Hematopoietic multipotent progenitor cell treated with erythropoietin and hydrocortisone succinate and interleukin-3 and kit ligand, for 15 days (in vitro differentiated cells): Measurements from ENCODE around the gene TRABD2B.

Experiments
- DNase-seq: peaks from one replicate; pipeline ENCODE4 v3.0.0-alpha.2; 2015; ENCODE audit warnings: low spot score

The TRABD2B gene

GRCh38 chr1:47908258-47908657 is 88.9 kb downstream of the TRABD2B start:
- no peak for DNase-seq

DNA sequence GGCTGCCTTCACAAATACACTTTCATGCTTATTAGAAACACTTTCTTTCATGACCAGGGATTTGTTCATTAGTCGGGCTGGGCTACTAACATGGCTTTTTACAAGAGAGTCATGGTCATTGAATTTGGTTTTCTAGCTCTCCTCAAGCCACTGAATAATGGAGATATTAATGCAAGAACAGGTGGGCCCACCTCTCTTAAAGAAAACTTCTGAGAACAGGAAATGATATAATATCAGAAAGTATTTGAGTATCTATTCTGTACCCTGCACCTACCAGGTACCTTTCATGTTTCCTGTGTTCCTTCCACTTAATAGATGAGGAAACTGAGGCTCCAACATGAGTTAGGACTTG is 90.0 kb downstream of the TRABD2B start:
- no peak for DNase-seq

DNA sequence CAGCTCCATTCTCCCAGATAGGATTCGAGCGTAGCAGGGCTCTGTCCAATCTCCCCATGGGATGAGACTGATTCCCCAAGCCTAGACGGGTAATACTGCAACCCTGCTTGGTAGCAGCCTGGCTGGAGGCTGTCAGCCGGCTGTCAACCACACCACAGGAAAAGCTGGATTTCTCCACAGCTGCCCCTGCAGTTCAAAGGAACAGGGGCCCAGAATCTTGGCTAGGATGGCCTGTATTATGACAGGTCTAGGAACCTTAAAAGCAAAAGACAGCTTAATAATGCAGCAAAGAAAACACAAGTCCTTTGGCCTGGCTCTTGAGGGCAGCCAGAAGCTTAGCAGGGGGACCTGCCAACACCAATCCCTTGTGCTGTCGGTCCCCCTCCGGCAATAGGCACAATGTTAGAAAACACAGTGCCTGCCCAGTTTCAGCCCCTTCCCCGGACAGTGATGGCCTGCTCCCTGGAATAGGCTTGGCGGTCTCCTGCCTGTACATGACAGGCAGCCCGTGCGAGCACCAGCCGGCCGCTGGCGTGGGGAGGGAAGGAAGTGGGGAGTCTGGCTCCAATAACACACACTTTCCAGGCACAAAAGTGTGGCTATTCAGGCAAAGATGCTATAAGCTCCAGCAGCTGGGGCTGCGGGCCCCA is 90.5 kb downstream of the TRABD2B start:
- DNase-seq: no peak

DNA sequence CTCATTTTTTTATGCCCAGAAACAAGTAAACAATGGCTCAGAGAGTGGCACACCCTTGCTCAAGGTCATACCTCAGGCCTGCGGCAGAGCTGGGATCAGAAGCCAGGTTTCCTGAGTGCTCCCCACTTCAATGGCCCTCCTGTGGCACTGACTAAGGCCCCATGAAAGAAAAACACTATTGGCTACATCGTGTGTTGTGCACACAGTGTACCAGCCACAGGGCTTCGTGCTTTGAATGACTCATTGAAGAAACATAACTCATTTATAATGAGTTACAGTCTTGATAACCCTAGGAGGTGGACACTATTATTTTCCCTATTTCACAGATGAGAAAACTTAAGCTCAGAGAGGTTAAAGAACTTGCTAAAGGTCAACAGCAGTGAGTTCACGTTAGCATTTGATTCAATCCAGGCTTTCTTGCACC is 91.2 kb downstream of the TRABD2B start:
- no peak for DNase-seq

GRCh38 chr1:47903723-47904122 is 93.5 kb downstream of the TRABD2B start:
- DNase-seq: no peak

- DNase-seq: no peak
Observed at GRCh38 chr1:47901001-47901575, 96.1 kb downstream of the TRABD2B start.

GRCh38 chr1:47898133-47898845 is 98.9 kb downstream of the TRABD2B start:
- DNase-seq: no peak

DNA sequence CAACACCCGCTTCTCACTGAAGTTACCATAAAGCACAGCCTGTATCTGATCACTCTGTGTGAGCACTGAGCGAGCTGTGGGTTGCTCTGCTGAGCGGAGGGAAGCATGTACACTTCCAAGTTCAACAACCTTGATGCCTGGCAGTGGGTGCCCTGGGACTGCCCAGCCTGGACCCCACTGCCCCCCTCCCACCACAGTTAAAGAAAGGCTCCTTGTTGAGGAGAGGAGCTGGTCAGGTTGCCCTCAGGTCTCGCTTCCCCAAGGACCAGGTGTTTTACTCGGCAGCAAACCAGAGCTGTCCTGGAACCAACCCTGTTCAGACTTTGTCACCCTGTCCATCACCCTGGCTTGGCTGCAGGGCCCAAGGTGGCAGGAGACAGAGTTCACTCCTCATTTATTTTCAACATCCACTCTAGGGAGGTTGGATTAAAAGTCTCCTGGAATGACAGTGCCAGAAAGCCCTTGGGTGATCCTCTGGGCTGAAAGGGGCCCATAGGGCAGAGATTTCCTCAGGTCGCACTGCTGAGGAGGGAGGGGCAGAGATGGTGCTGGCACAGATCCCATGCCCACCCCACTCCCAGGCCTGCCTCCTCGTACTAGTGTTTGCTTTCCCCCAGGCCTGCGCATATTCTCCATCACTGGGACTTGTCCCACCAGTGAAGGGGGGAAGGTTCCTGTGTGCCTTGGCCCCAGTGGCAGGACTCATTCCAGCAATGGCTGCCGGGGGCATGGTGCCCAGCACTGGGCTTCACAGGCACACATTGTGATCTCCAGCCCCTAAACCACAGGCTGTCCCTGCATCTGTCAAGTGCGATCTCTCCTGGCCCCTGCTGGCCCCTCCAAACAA is 101.7 kb downstream of the TRABD2B start:
- DNase-seq: no peak

DNA sequence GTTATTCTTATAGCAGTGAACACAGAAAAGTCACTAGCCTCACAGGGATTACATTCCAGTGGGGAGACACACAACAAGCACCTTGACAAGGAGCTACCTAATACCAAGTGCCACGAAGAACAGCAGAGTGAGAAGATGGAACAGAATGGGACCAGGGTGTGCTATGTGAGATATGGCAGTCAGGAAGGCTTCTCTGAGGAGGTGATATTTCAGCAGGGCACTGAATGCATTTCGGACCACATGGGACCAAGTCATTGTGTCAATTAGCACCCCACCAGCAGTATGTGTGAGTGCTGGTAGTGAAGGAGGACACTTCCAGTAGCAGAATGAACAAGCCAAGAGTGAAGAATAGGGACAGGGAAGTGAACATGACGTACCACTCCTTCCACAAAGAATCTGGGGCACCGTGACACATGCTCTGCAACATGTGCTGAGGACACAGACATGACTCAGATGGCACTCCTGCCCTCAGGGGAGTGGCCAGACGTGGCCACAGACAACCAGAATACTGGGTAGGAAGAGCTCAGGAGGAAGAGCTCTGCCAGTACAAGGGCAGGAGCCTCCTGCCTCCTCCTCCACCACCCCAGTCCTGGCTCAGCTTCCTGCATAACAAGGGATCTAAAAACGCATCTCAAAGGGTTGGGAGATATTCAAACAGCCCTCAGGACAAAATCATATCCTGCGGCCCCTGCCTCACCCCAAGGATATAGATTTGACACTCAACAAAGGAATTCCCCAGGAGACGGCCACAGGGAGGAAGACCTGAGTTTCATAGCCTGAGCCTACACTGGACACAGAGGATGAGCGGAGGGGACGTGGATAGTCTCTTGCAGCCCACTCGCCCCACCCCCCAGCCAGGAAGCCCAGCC is 102.5 kb downstream of the TRABD2B start:
- DNase-seq: no peak

- DNase-seq: no peak
Observed at GRCh38 chr1:47893412-47893811, 103.8 kb downstream of the TRABD2B start.

DNA sequence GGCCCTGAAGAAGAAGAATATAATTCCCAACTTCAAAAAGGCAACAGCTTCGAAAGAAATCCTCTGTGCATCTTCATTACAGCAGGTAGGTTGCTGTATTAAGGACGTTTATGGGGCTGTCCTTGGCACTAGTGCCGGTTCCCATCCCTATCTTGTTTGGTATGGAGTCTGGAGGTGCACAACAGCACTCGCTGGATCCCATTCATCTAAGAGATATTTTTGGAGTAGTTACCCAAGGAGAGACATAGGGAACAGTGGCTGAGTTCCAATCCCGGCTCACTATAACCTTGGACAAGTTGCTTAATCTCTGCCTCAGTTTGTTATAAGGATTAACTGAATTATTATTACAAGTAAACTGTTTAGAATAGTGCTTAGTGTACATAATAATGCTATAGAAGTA is 106.4 kb downstream of the TRABD2B start:
- no peak for DNase-seq

DNA sequence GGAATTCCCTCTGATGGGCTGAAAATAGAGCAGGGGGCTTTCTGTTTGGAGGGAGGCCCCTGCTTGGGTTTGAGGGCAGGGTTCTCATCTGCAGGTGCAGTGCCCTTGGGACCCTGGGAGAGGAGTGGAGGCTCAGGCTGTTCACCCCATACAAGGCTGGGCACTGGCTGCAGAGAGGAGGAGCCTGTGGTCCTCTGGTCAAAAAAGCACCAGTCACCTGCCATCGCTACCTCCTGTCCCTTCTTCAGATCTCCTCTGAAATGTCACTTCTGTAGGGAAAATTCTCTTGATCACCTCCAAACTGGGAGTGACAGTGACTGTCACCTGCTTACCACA is 108.9 kb downstream of the TRABD2B start:
- DNase-seq: no peak

DNA sequence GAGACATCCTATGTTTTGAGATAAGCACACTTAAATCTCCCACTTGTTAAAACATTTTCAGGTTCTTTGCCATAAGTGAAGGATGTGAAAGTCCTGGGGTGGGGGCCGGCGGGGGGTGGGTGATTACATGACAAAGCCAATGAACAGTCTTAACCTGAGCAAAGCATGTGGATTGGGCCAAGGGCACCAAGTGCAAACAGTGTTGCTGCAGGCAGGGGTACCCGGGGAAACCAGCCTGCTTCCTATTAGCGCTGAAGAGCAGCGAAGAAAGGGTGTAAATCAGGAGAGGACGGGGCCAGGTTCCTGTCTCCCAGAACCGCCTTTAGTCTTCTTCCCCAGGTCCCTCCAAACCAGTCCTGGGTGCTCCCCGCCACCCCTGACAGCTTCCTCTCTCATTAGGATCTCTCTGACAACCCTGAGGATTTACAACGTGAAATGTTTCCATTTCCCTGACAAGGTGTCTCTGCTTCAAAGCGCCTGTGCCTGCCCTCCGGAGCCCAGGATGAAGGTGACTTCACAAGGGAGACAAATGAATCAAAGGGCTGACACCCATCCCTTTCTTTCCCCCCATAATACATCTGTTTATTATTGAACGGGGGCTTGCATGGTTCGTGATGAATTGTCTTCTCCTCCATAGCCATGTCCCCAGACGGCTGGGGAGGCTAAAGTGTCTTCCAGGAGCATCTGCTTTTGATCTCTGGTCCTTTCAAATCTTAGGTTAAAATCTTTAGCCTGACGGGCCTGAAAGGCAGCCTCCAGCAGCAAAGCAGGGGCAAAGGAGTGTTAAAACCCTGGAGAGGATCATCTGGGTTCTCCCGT is 109.5 kb downstream of the TRABD2B start:
- DNase-seq: no peak

GRCh38 chr1:47887060-47887459 is 110.1 kb downstream of the TRABD2B start:
- no peak for DNase-seq

DNA sequence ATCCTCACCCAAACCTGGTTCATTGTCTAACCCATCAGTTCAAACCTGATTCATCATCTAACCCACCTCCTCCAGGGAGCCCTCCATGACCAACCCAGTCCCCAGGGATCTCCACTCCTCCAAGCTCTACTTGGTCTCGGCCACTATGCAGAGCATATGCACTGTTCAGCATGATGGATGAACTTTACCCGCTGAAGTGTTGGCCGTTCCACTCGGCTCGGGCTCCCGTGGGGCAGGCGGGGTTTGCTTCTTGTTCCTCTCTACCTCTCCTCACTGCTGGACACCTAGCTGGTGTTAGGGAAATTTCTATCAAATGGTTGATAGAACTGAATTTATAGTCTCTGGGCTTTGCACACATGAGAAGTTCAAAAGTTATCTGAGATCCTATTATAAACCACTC is 111.0 kb downstream of the TRABD2B start:
- DNase-seq: no peak

GRCh38 chr1:47885062-47885830 is 111.9 kb downstream of the TRABD2B start:
- DNase-seq: no peak

GRCh38 chr1:47883963-47884362 is 113.2 kb downstream of the TRABD2B start:
- no peak for DNase-seq

DNA sequence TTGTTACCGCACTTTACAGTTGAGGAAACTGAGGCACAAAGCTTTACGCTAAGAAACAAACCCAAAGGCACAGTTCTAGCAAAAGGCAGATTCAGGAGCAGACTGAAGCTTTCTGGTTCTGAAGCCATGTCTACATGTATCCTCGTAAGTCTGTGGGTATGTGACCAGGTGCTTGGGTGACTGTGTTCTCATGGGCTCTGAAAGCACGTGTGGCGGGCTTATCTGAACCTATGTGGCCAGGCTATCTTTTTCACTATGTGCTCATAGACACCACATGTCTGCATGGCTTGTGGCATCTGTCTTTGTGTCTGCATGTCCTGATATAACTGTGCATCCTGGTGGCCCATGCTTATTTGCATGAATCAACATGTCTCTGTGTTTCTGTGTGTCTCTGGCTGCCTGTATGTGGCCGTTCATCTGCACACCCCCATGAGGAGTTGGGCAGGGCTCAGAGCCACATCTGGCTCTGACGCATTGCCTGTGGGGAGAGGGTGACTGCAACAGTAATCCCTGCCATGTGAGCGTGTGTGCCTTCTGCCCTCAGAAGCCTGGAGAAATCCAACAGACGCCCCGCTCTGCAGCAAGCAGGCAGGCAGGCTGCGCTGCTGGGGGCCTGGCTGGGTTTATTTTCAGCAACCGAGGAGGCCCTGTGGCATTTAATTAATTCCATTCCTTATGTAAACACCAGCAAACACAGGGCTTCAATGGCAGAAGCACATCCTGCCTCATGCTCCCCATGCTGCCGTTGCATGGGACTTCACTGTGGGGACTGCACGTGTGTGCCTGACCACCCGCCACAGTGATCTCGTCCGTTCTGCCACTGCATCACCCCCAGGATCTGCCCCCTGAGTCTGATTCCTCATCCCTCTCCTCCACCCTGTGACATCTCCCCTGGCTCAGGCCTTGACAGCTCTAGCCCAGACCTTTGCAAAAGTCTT is 115.4 kb downstream of the TRABD2B start:
- DNase-seq: no peak

- no peak for DNase-seq
Observed at GRCh38 chr1:47876587-47876963, 120.6 kb downstream of the TRABD2B start.
